Natural killer cell (primary cell): ENCODE measurements around the gene LEPROT. TPM values are rescaled to one million over a fixed set of nuclear protein-coding genes. Genes with fewer than 3 reads are reported as not detected.

Source experiments
- ATAC-seq, 3 donors: fragments of 150-1000 bp in 2 of 3; fragments of 200-7000 bp in 1 of 3; cut with Tn5 transposase; 1 replicate in 1 of 3; 2 replicates in 2 of 3; pipeline ENCODE4 v1.10.0; 2021; ENCODE audit warnings: mild to moderate bottlenecking in 2 of 3, moderate library complexity in 2 of 3
- DNase-seq, 2 donors: peaks; one replicate each; pipeline versions ENCODE4 v3.0.0 to v3.0.0-alpha.2; 2013 to 2021; ENCODE audit warnings: mixed read lengths in 1 of 2
- H3K27ac ChIP-seq: one replicate; pipeline ENCODE4 v1.5.1; 2013; ENCODE audit warnings: mild to moderate bottlenecking, low read length
- H3K27me3 ChIP-seq: one replicate; pipeline ENCODE4 v1.6.1; 2013; ENCODE audit warnings: low read length; ENCODE audit not compliant: control insufficient read depth, insufficient read depth
- H3K36me3 ChIP-seq: one replicate; pipeline ENCODE4 v1.6.1; 2013; ENCODE audit warnings: low read length; ENCODE audit not compliant: control insufficient read depth, insufficient read depth
- H3K4me1 ChIP-seq: one replicate; pipeline ENCODE4 v1.6.1; 2013; ENCODE audit warnings: low read length; ENCODE audit not compliant: control insufficient read depth, insufficient read depth
- H3K4me3 ChIP-seq: one replicate; pipeline ENCODE4 v1.5.1; 2013; ENCODE audit warnings: low read length
- H3K9me3 ChIP-seq: one replicate; pipeline ENCODE4 v1.6.1; 2013; ENCODE audit warnings: low read length; ENCODE audit not compliant: control insufficient read depth, insufficient read depth
- H3K27ac Mint-ChIP-seq, 2 donors: one replicate each; pipeline ENCODE4 v1.8.0; 2022; ENCODE audit warnings: mild to moderate bottlenecking in 2 of 2, mixed read lengths in 2 of 2, moderate library complexity in 1 of 2
- H3K27me3 Mint-ChIP-seq, 2 donors: one replicate each; pipeline ENCODE4 v1.8.0; 2022; ENCODE audit warnings: low read depth in 2 of 2, mixed read lengths in 2 of 2
- H3K36me3 Mint-ChIP-seq: one replicate; pipeline ENCODE4 v1.8.0; 2022; ENCODE audit warnings: mixed read lengths
- H3K4me1 Mint-ChIP-seq, 2 donors: one replicate each; pipeline ENCODE4 v1.8.0; 2022; ENCODE audit warnings: mixed read lengths in 2 of 2
- H3K4me3 Mint-ChIP-seq: one replicate; pipeline ENCODE4 v1.8.0; 2022; ENCODE audit warnings: mild to moderate bottlenecking, moderate library complexity, mixed read lengths
- H3K9me3 Mint-ChIP-seq, 2 donors: one replicate each; pipeline ENCODE4 v1.8.0; 2022; ENCODE audit warnings: mixed read lengths in 2 of 2
- CTCF ChIP-seq: fragments of 200-600 bp; IDR thresholded peaks from one replicate; pipeline ENCODE4 v1.8.0; 2022; ENCODE audit warnings: antibody characterized with exemption
- WGBS: methylation state at CpG from one replicate; pipeline ENCODE4 v1.1.7; 2013; ENCODE audit warnings: missing lambda C conversion rate; ENCODE audit not compliant: insufficient coverage; 5-methylcytosine and 5-hydroxymethylcytosine counted together
- intact Hi-C: fragments of 100-400 bp; cut with micrococcal nuclease; formaldehyde crosslinking; loops from one replicate; pipeline ENCODE4 v1.14.2; 2022
- total RNA-seq, 4 donors: library from RNA; stranded (reverse); fragments of 120-200 nt in 1 of 4; gene quantifications; one replicate each; pipeline versions ENCODE4 v1.2.3 to v1.2.4, GENCODE V29; 2013 to 2022

Gene LEPROT
- total RNA-seq, 3 donors from 2014 or later (not counting 1 experiment from before 2014, with no cell fraction given) = 18.1 to 33.0 (median 20.3) TPM

- no peak overlapping the region for H3K4me3 ChIP-seq
- intact Hi-C loops = no loop called here
- H3K4me3 Mint-ChIP-seq = no peak overlapping the region
- H3K27ac Mint-ChIP-seq = no peak overlapping the region
- H3K27ac ChIP-seq = no peak overlapping the region
- no peak for TF ChIP-seq CTCF
- WGBS = 88% methylated on average over 6 of the region's 6 CpGs
- H3K36me3 Mint-ChIP-seq = no peaks in the 10 kb centered on the region
- ATAC-seq (no peak), DNase-seq (no peak)
- peaks cover 0 to 2% of the 10 kb centered on the region in 2 donors for H3K9me3 Mint-ChIP-seq
- no peaks in the 10 kb centered on the region for H3K36me3 ChIP-seq
- no peaks in the 10 kb centered on the region for H3K4me1 ChIP-seq
- H3K4me1 Mint-ChIP-seq = no peaks in the 10 kb centered on the region
- H3K27me3 ChIP-seq = no peaks in the 10 kb centered on the region
- H3K27me3 Mint-ChIP-seq = no peaks in the 10 kb centered on the region
- no peaks in the 10 kb centered on the region for H3K9me3 ChIP-seq
These were observed 47.1 kb downstream of the LEPROT start for GRCh38 chr1:65467536-65467935.

GRCh38 chr1:65469126-65469888 is 48.8 kb downstream of the LEPROT start:
- no peaks in the 10 kb centered on the region for H3K9me3 ChIP-seq
- peaks cover 0 to 2% of the 10 kb centered on the region in 2 donors for H3K9me3 Mint-ChIP-seq
- H3K36me3 Mint-ChIP-seq = no peaks in the 10 kb centered on the region
- no peaks in the 10 kb centered on the region for H3K27me3 Mint-ChIP-seq
- H3K4me3 ChIP-seq = no peak overlapping the region
- TF ChIP-seq CTCF = no peak
- H3K27ac Mint-ChIP-seq = no peak overlapping the region
- H3K4me3 Mint-ChIP-seq = no peak overlapping the region
- H3K36me3 ChIP-seq = no peaks in the 10 kb centered on the region
- ATAC-seq (no peak), DNase-seq (no peak)
- intact Hi-C loops = no loop called here
- WGBS = 72% methylated on average over 4 of the region's 4 CpGs
- no peaks in the 10 kb centered on the region for H3K4me1 ChIP-seq
- H3K4me1 Mint-ChIP-seq = no peaks in the 10 kb centered on the region
- H3K27ac ChIP-seq = no peak overlapping the region
- no peaks in the 10 kb centered on the region for H3K27me3 ChIP-seq

DNA sequence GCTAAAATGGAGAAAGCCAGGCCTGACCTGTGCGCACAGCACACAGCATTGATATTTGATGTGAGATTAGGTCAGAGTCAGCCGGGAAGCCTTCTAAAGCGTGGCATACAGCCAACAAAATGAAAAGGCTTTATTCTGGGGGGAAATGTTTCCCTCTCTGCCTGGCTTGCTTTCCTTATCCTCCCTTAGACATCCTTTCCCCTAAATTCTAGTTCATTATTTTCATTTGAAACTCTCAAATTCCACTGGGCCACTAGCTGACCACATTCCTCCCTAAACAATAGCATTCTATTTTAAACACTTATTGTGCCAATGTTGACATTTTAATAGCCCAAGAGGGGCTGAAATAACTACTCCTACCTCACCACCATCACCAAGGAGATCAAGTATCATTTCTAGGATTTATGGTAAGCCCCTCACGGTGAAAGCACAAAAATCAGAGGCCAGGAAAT is 49.4 kb downstream of the LEPROT start:
- Mint-ChIP-seq H3K27me3 (no peaks in the 10 kb centered on the region), H3K36me3 (no peaks in the 10 kb centered on the region), H3K27ac (no peak overlapping the region), H3K4me1 (no peaks in the 10 kb centered on the region), H3K9me3 (peaks cover 0 to 2% of the 10 kb centered on the region in 2 donors), H3K4me3 (no peak overlapping the region)
- DNase-seq (no peak), ATAC-seq (no peak)
- Histone ChIP-seq H3K9me3 (no peaks in the 10 kb centered on the region), H3K27me3 (no peaks in the 10 kb centered on the region), H3K27ac (no peak overlapping the region), H3K36me3 (no peaks in the 10 kb centered on the region), H3K4me3 (no peak overlapping the region), H3K4me1 (no peaks in the 10 kb centered on the region)
- WGBS = 93% methylated on average over 4 of the region's 4 CpGs
- intact Hi-C loops = no loop called here
- no peak for TF ChIP-seq CTCF

DNA sequence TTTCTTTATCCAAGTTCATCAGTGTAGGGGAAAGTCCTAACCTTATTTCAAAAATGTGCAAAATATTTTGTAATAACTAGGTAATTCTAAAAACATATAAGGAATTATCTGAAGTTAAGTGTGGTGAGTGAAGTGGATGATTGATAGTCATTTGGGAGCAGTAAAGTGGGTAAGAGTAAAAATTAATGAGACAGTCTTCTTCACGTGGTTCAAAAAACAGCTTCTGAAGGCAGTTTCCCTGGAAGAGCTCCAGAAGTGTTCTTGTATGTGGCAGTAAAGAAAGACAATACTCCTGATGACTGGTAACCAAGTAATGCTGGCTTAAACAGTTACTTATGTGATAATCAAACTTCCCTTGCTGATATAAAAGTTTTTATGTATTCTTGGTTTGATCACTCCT is 50.3 kb downstream of the LEPROT start:
- Mint-ChIP-seq H3K9me3 (no peaks in the 10 kb centered on the region), H3K27me3 (no peaks in the 10 kb centered on the region), H3K4me1 (no peaks in the 10 kb centered on the region), H3K36me3 (no peaks in the 10 kb centered on the region), H3K27ac (no peak overlapping the region), H3K4me3 (no peak overlapping the region)
- Histone ChIP-seq H3K4me3 (no peak overlapping the region), H3K27me3 (no peaks in the 10 kb centered on the region), H3K9me3 (no peaks in the 10 kb centered on the region), H3K36me3 (no peaks in the 10 kb centered on the region), H3K4me1 (no peaks in the 10 kb centered on the region), H3K27ac (no peak overlapping the region)
- ATAC-seq (no peak), DNase-seq (no peak)
- TF ChIP-seq CTCF = no peak
- WGBS = 75% methylated on average over 1 of the region's 1 CpG
- intact Hi-C loops = no loop called here
